Keratinocyte (primary cell): ENCODE data around the gene SF3B6. TPM values are rescaled to one million over a fixed set of nuclear protein-coding genes. Genes with fewer than 3 reads are reported as not detected.

Source experiments
- DNase-seq: peaks from one replicate; pipeline ENCODE4 v3.0.0-alpha.2; 2011; ENCODE audit warnings: low read depth, missing footprints, low spot score
- FAIRE-seq: peaks from 2 replicates; lab custom pipeline; 2011; peaks lifted over from hg19 to GRCh38; lab: Jason Lieb, UNC
- H2AFZ ChIP-seq: 2 replicates; pipeline ENCODE4 v1.6.0; 2012; ENCODE audit warnings: low read length, control low read depth, inconsistent platforms; ENCODE audit not compliant: control insufficient read depth
- H3K27ac ChIP-seq: 2 replicates; pipeline ENCODE4 v1.5.1; 2011; ENCODE audit warnings: low read length; ENCODE audit not compliant: control insufficient read depth, insufficient read depth
- H3K27me3 ChIP-seq: 3 replicates; pipeline ENCODE4 v1.6.0; 2011; ENCODE audit warnings: low read length; ENCODE audit not compliant: control insufficient read depth, insufficient read depth; ENCODE audit errors: extremely low read depth
- H3K36me3 ChIP-seq, 2 experiments: 2 replicates in 1 of 2; 3 replicates in 1 of 2; pipeline ENCODE4 v1.5.1; 2011; ENCODE audit warnings: low read length in 2 of 2, mild to moderate bottlenecking in 1 of 2; ENCODE audit not compliant: control insufficient read depth in 2 of 2, insufficient read depth in 2 of 2; ENCODE audit errors: extremely low read depth in 1 of 2
- H3K4me1 ChIP-seq: 3 replicates; pipeline ENCODE4 v1.5.1; 2011; ENCODE audit warnings: low read length; ENCODE audit not compliant: control insufficient read depth, insufficient read depth; ENCODE audit errors: extremely low read depth
- H3K4me2 ChIP-seq: 3 replicates; pipeline ENCODE4 v1.6.0; 2011; ENCODE audit warnings: low read depth, low read length; ENCODE audit not compliant: control insufficient read depth, insufficient read depth; ENCODE audit errors: extremely low read depth
- H3K4me3 ChIP-seq, 3 experiments: fragments of 200-600 bp in 1 of 3; sonication (generic) in 1 of 3; 2 replicates in 2 of 3; 3 replicates in 1 of 3; pipeline ENCODE4 v1.5.1; 2011 to 2016; ENCODE audit warnings: low read length in 3 of 3, mild to moderate bottlenecking in 3 of 3, control low read depth in 2 of 3, inconsistent platforms in 1 of 3, low read depth in 1 of 3, mixed read lengths in 1 of 3, mixed run types in 1 of 3, moderate library complexity in 1 of 3; ENCODE audit not compliant: control insufficient read depth in 2 of 3, insufficient read depth in 2 of 3; ENCODE audit errors: extremely low read depth in 1 of 3
- H3K79me2 ChIP-seq: 2 replicates; pipeline ENCODE4 v1.6.0; 2012; ENCODE audit warnings: low read length; ENCODE audit not compliant: control insufficient read depth, insufficient read depth
- H3K9ac ChIP-seq: 3 replicates; pipeline ENCODE4 v1.6.0; 2011; ENCODE audit warnings: low read length; ENCODE audit not compliant: control insufficient read depth, insufficient read depth; ENCODE audit errors: extremely low read depth
- H3K9me1 ChIP-seq: 3 replicates; pipeline ENCODE4 v1.6.0; 2011; ENCODE audit warnings: low read length; ENCODE audit not compliant: control insufficient read depth, insufficient read depth; ENCODE audit errors: extremely low read depth
- H3K9me3 ChIP-seq: 2 replicates; pipeline ENCODE4 v1.5.1; 2012; ENCODE audit warnings: low read depth, low read length; ENCODE audit not compliant: control insufficient read depth
- H4K20me1 ChIP-seq: 3 replicates; pipeline ENCODE4 v1.6.0; 2011; ENCODE audit warnings: low read length; ENCODE audit not compliant: control insufficient read depth, insufficient read depth; ENCODE audit errors: extremely low read depth
- CTCF ChIP-seq, 3 experiments: IDR thresholded peaks in 1 of 3; conservative IDR thresholded peaks in 1 of 3; optimal IDR thresholded peaks in 1 of 3; 2 replicates in 2 of 3; 3 replicates in 1 of 3; pipeline versions ENCODE3 to v1.5.1; 2011; ENCODE audit warnings: low read length in 3 of 3, mild to moderate bottlenecking in 3 of 3, moderate library complexity in 2 of 3, control low read depth in 1 of 3, inconsistent platforms in 1 of 3; ENCODE audit not compliant: insufficient read depth in 2 of 3; ENCODE audit errors: extremely low read depth in 1 of 3
- EZH2 ChIP-seq: IDR thresholded peaks from one replicate; pipeline ENCODE4 v1.6.1; 2012; ENCODE audit warnings: inconsistent platforms, mild to moderate bottlenecking, low read length, moderate library complexity
- dilution Hi-C: fragments of 300-500 bp; cut with MboI; formaldehyde crosslinking; loops from one replicate; pipeline ENCODE4 v1.7.0; 2020; ENCODE audit warnings: low sequenced_read_pairs; ENCODE audit not compliant: extremely low pct_ligation_motif_present
- polyA plus RNA-seq, 5 experiments: library from polyadenylated mRNA; depleted of rRNA in 3 of 5; stranded (reverse) in 3 of 5; stranded (forward) in 1 of 5; unstranded in 1 of 5; fragments of >200 nt; gene quantifications; 1 replicate in 1 of 5; 2 replicates in 3 of 5; 3 replicates in 1 of 5; pipeline versions ENCODE4 v1.2.1 to v1.2.3, GENCODE V29; 2011 to 2012; ENCODE audit warnings: missing spikeins in 2 of 5, low read depth in 1 of 5, low replicate concordance in 1 of 5

The SF3B6 gene
- polyA plus RNA-seq, 1 donor (not counting 4 experiments of a cell fraction or from before 2014, with no cell fraction given) = 347 TPM

- Histone ChIP-seq H3K36me3 (peaks cover 0 to 1% of the 10 kb centered on the region in 2 experiments), H3K9me3 (no peaks in the 10 kb centered on the region), H3K27ac (no peak overlapping the region), H2AFZ (no peak overlapping the region), H4K20me1 (no peaks in the 10 kb centered on the region), H3K9ac (no peak overlapping the region), H3K9me1 (no peaks in the 10 kb centered on the region), H3K4me3 (no peak overlapping the region), H3K4me1 (no peaks in the 10 kb centered on the region), H3K79me2 (no peaks in the 10 kb centered on the region), H3K27me3 (no peaks in the 10 kb centered on the region), H3K4me2 (no peak overlapping the region)
- dilution Hi-C loops = no loop called here
- DNase-seq (no peak), FAIRE-seq (no peak)
- TF ChIP-seq EZH2 = no peak
- no peak for TF ChIP-seq CTCF (optimal IDR thresholded peaks at IDR 0.05 in 1 of 3, IDR thresholded peaks at IDR 0.05 in 1 of 3, conservative IDR thresholded peaks at IDR 0.05 in 1 of 3; ENCODE audit: extremely low read depth in 1 of 3, insufficient read depth in 2 of 3, low read length in 3 of 3)
Observed at GRCh38 chr2:24052951-24053350, 23.2 kb downstream of the SF3B6 start.

GRCh38 chr2:24051833-24052232 lies 24.3 kb downstream of the SF3B6 start:
- dilution Hi-C loops = no loop called here

More at GRCh38 chr2:24051833-24052232, 24.3 kb downstream of the SF3B6 start:
- no peak for FAIRE-seq
- Histone ChIP-seq H3K36me3 (peaks cover 0 to 1% of the 10 kb centered on the region in 2 experiments), H2AFZ (no peak overlapping the region), H3K4me3 (no peak overlapping the region), H3K4me1 (peaks cover 5% of the 10 kb centered on the region), H3K27ac (no peak overlapping the region), H3K9me3 (no peaks in the 10 kb centered on the region), H3K79me2 (peaks cover 2% of the 10 kb centered on the region), H4K20me1 (no peaks in the 10 kb centered on the region), H3K9ac (no peak overlapping the region), H3K9me1 (no peaks in the 10 kb centered on the region), H3K27me3 (no peaks in the 10 kb centered on the region), H3K4me2 (no peak overlapping the region)
- TF ChIP-seq EZH2 (no peak), CTCF (optimal IDR thresholded peaks at IDR 0.05 in 1 of 3, IDR thresholded peaks at IDR 0.05 in 1 of 3, conservative IDR thresholded peaks at IDR 0.05 in 1 of 3; ENCODE audit: extremely low read depth in 1 of 3, insufficient read depth in 2 of 3, low read length in 3 of 3) (no peak)
- DNase-seq = no peak
